Activated effector memory CD4-positive, alpha-beta T cell treated with Interleukin-2 at 50 U/mL for 16 hours (primary cell): Measurements from ENCODE around the gene TRUB2.

Experiments
- DNase-seq: peaks from one replicate; pipeline ENCODE4 v3.0.0-alpha.2; 2020

Gene TRUB2

GRCh38 chr9:128322404-128323211 is at the start of gene TRUB2, which contains the start of gene COQ4:
Gene TRUB2, minus strand, starts transcription at chr9:128322447. Its CDS starts 39 bp downstream, at chr9:128322408.
Gene COQ4, plus strand, starts transcription at chr9:128322839. Its CDS starts 20 bp downstream, at chr9:128322859.
- DNase-seq: peak; percentile 90

- DNase-seq: no peak
These were observed 49.4 kb upstream of the TRUB2 start for GRCh38 chr9:128371630-128372117.

GRCh38 chr9:128370752-128371629 is 48.7 kb upstream of the TRUB2 start, which contains the start of gene URM1:
Gene URM1, plus strand, starts transcription at chr9:128371374. Its CDS starts 7 bp downstream, at chr9:128371381.
- DNase-seq: peak; percentile 97

GRCh38 chr9:128370367-128370751 is 48.1 kb upstream of the TRUB2 start:
- DNase-seq: no peak

- DNase-seq: no peak
These were observed 46.9 kb upstream of the TRUB2 start for GRCh38 chr9:128369024-128369706.

- DNase-seq: no peak
These were observed 43.3 kb upstream of the TRUB2 start for GRCh38 chr9:128365525-128365924.

- no peak for DNase-seq
These were observed 40.5 kb upstream of the TRUB2 start for GRCh38 chr9:128362774-128363173.

GRCh38 chr9:128361986-128362646 is 39.9 kb upstream of the TRUB2 start:
- DNase-seq: peak; percentile 55

GRCh38 chr9:128361296-128361985 is 39.2 kb upstream of the TRUB2 start:
- no peak for DNase-seq

- no peak for DNase-seq
These were observed 38.6 kb upstream of the TRUB2 start for GRCh38 chr9:128360826-128361225.

GRCh38 chr9:128358861-128359260 is 36.6 kb upstream of the TRUB2 start:
- DNase-seq: no peak

- DNase-seq: no peak
These were observed 35.8 kb upstream of the TRUB2 start for GRCh38 chr9:128358090-128358489.

- DNase-seq: no peak
These were observed 33.2 kb upstream of the TRUB2 start for GRCh38 chr9:128355451-128355850.

GRCh38 chr9:128349772-128350171 is 27.5 kb upstream of the TRUB2 start:
- no peak for DNase-seq

GRCh38 chr9:128349125-128349524 is 26.9 kb upstream of the TRUB2 start:
- no peak for DNase-seq

- no peak for DNase-seq
These were observed 22.8 kb upstream of the TRUB2 start for GRCh38 chr9:128344931-128345605.

- no peak for DNase-seq
These were observed 21.6 kb upstream of the TRUB2 start for GRCh38 chr9:128343855-128344254.

- no peak for DNase-seq
These were observed 20.9 kb upstream of the TRUB2 start for GRCh38 chr9:128342971-128343680.

- peak; percentile 53 for DNase-seq
These were observed 19.2 kb upstream of the TRUB2 start for GRCh38 chr9:128341435-128341849.

GRCh38 chr9:128340691-128341434 is 18.6 kb upstream of the TRUB2 start:
- DNase-seq: no peak
